DMS153 treated with DMSO at 0.1 percent for 48 hours (cell line): Measurements from ENCODE around the gene PPA2.
"Not testable (repeated sequence)": the region's sequence is repeated elsewhere in the genome, so short reads cannot be mapped to it uniquely, and the experiment has no call there.

Experiments used
- DNase-seq: peaks from one replicate; lab custom pipeline; 2025; ENCODE audit not compliant: unreplicated experiment; lab: John Stamatoyannopoulos, UW

PPA2 gene

GRCh38 chr4:105460306-105460705 lies 13.6 kb downstream of the PPA2 start:
- no peak for DNase-seq

- not testable (repeated sequence) for DNase-seq
Measured at GRCh38 chr4:105458541-105458940, 15.3 kb downstream of the PPA2 start.

- no peak for DNase-seq
Measured at GRCh38 chr4:105458001-105458400, 15.9 kb downstream of the PPA2 start.

- no peak for DNase-seq
Measured at GRCh38 chr4:105455998-105456397, 17.9 kb downstream of the PPA2 start.

DNA sequence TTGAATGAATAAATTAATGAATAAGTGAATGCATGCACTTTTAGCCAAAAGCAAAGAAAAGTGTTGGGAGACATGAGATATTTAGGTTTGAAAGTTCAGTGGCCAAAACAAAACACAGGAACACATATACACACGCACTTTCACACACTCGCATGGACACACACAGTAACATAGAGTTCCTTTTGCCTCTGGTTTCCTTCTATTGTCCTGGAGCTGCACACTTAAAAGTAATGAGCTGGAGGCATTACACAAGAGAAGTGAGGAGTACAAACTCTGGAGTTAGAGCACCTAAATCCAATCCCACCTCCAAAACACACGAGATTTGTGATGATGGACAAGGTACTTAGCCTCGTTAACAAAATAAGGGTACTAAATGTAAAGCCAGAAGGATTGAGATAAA lies 18.7 kb downstream of the PPA2 start:
- DNase-seq: no peak

DNA sequence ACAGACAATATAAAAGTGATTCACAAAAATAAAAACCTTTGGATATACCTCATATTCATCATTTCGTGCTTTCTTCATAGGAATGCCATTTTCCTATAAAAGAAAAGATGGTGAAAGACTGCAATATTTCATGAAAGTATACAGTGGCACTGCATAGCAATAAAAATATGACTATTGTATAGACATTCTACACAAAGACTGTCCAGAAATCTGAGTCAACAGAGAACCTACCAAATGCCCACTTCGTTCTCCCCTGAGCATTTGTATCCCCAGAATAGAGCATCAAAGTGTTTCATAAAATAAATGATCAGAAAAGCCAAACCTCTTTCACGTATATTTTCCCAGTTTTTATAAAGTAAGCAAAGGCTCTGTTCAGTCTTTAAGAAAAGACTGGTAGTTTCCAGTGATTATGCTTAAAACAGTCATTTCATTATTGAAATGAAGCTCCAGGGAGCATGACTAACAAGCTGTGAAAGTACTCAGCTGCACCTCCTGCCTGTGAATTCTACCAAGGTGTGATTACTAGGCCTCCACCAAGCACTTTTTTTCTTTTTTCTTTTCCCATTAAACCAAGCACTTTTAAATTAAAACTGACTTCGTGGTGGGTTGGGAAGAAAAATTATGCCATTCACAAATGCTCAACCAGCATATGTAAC lies 20.2 kb downstream of the PPA2 start:
- no peak for DNase-seq

GRCh38 chr4:105451346-105451745 lies 22.5 kb downstream of the PPA2 start:
- peak; percentile 36 for DNase-seq

DNA sequence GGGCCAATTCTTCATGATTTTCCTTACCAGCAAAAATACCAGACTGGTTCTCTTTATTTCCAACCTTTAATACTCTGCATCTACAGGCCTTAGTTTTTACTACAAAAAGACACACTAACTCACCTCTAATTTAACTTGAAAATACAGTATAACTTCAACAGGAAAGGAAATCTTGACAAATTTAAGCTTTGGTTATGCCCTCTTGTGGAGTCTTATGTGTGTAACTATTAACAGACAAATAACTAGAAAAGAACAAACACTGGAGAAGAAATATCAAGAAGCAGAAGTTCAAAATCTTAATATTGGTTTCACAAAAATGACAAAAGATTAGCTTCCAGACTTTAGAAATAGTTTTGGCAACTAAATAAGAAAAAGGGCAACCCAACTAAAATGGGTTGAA lies 33.0 kb downstream of the PPA2 start:
- DNase-seq: no peak

GRCh38 chr4:105437637-105438036 lies 36.2 kb downstream of the PPA2 start:
- no peak for DNase-seq

DNA sequence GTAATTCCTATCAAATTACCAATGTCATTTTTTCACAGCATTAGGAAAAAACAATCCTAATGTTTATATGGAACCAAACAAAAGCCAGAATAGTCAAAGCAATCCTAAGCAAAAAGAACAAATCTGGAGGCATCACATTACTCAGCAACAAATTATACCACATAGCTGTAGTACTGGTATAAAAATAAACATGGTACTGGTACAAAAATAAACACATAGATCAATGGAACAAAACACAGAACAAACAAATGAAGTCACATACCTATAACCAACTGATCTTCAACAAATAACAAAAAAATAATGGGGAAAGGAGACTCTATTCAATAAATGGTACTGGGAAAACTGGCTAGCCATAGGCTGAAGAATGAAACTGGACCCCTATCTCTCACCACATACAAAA lies 37.4 kb downstream of the PPA2 start:
- DNase-seq: no peak

DNA sequence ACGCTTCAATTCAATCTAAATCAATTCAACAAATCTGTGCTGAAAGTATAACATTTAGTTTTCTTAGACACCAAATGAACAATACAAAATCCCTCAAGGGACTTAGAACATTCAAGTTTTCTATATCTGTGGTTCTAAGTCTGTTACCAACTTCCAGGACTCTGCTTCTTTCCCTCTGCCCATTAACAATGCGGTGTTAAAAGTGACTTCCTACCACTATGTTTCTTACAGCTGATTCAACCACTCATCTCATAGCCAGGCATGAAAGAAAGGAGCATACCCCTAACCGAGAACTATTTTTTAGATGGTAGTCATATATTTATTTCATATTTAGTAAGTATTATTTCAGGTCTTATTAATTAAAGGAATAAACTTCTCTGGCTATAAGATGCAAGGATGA lies 38.9 kb downstream of the PPA2 start:
- no peak for DNase-seq

GRCh38 chr4:105433421-105433820 lies 40.4 kb downstream of the PPA2 start:
- no peak for DNase-seq

- DNase-seq: no peak
Measured at GRCh38 chr4:105432438-105432837, 41.4 kb downstream of the PPA2 start.

DNA sequence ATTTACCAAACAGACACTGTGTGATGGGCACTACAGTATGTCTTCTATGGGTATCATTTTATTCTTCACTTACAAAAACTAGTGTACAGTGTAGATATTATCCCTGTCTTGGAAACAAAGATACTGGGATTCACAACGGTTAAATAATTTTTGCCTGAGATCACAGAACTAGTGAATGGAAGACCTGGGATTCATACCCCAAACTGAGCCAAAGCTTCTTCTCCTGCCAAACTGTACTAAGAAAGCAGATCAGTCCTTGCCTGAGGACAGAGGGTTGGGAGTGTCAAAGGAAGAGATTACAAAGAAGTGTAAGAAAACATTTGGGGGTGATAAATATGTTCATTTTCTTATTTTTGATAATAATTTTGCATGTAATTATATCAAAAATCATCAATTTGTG lies 43.1 kb downstream of the PPA2 start:
- DNase-seq: no peak

GRCh38 chr4:105426187-105426897 lies 47.5 kb downstream of the PPA2 start:
- DNase-seq: no peak

DNA sequence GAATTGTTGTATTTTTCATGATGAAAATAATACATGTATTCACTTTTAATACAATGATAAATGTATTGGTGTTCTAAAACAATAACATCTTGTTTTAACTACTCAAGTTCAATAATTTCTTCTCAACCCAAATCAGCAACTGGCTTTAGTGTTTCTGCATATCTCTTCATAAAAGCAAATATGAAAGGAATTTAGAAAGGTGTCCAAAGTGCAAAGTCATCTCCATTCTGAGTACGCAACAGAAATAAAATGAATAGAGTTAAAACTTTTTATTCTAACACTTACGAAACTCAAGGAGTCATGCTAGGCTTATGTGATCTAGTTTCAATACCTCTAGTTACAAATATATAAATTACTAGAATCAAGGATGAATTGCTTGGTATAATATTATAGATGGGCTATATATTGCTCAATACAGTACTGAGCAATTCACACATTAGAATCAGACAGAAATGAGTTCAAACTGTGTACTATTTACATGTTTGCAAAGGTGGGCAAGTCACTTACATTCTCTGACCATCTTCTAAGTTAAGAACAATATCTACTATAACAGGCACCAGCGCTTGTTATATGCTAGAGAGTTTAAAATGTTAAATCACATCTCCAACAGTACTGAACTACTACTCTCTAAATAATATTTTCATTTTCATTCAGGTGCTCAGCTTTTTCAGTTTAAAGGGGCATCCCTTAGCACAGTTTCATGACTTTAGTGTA lies 51.5 kb downstream of the PPA2 start:
- no peak for DNase-seq

DNA sequence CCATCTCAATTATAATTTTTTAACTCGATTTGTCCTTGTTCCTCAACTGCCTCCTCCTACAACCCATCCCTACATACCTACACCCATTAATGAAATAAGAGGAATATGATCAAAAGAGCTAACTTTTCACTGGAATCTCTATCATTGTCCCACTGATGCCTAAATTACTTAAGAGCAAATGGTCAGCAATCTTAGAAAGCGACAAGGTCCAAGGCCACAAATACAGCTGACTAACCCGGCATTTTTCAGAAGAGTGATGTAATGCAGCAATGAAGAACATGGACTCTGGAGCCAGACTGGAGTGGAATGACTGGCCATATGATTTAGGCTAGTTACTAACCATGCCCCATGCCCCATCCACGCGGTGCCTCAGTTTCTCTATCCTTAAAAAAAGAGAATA lies 56.2 kb downstream of the PPA2 start:
- no peak for DNase-seq

GRCh38 chr4:105415281-105415744 lies 58.5 kb downstream of the PPA2 start:
- DNase-seq: no peak

- no peak for DNase-seq
Measured at GRCh38 chr4:105414316-105414715, 59.5 kb downstream of the PPA2 start.

- not testable (repeated sequence) for DNase-seq
Measured at GRCh38 chr4:105409135-105409534, 64.7 kb downstream of the PPA2 start.

DNA sequence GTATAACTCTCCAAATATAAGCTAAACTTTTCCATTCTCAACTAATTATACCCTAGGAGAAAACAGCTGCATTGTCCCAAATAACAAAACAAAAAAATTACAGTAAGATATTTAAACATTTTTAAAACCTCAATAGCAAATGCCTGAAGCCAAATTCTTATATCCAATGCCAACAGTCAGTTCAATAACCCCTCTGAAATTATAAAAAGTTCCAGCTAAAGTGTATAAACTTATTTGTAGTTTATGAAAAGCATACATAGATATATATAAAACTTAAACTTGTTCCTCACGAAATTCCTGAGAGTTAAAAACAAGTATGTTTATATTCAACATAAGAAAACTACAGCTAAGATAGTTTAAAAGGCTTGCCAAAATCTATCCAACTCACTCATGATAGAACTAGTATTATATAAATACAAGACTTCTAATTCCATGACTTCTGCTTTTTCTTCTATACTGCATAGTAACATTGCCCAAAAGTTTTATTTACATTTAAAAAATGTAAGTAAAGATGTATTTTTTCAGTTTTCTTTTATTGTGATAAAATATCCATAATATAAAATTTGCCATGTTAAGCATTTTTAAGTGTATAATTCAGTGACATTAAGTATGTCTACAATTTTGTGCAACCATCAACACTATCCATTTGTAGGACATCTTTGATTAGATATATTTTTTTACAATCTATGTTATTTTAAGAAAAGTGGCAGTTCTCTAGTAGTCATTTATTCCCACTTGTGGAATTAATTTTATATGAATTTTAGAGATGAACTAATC lies 72.8 kb downstream of the PPA2 start:
- no peak for DNase-seq
